HepG2 (cell line): ENCODE results near the gene ATP2B3. TPM values are rescaled to one million over a fixed set of nuclear protein-coding genes. Genes with fewer than 3 reads are reported as not detected.

Source experiments
- HOXA9 ChIP-seq: sonication (generic); formaldehyde crosslinking; IDR thresholded peaks from 2 replicates; pipeline ENCODE4 v1.8.1; 2022; ENCODE audit warnings: missing genetic modification reagents, mild to moderate bottlenecking, moderate library complexity, borderline replicate concordance
- KLF11 ChIP-seq: IDR thresholded peaks from 2 replicates; pipeline ENCODE4 v1.6.1; 2016; ENCODE audit warnings: missing compliant biosample characterization
- ZNF350 ChIP-seq: sonication (generic); formaldehyde crosslinking; IDR thresholded peaks from 2 replicates; pipeline ENCODE4 v1.4.0; 2020; ENCODE audit warnings: mild to moderate bottlenecking, low read depth, missing genetic modification reagents, borderline replicate concordance
- polyA plus RNA-seq, 8 experiments: library from polyadenylated mRNA; depleted of rRNA in 3 of 8; stranded (reverse) in 7 of 8; unstranded in 1 of 8; fragments of >200 nt; fragmentation: Illumina TruSeq in 4 of 8; extraction: Trizol in 4 of 8; gene quantifications; 2 replicates each; pipeline versions ENCODE4 v1.2.1 to v1.2.3, GENCODE V29; 2011 to 2016; ENCODE audit warnings: low read depth in 4 of 8, missing spikeins in 1 of 8, mixed read lengths in 1 of 8; ENCODE audit not compliant: insufficient read depth in 1 of 8
- total RNA-seq, 5 experiments: library from RNA; depleted of rRNA; stranded (reverse); fragments of >200 nt; fragmentation: Illumina TruSeq; extraction: Trizol; gene quantifications; 2 replicates each; pipeline ENCODE4 v1.2.3, GENCODE V29; 2016; ENCODE audit warnings: low read depth in 1 of 5
- TF ChIP-seq, protein P1 (sequence below): sonication (generic); formaldehyde crosslinking; IDR thresholded peaks from 2 replicates; pipeline ENCODE4 v1.9.0; 2021; ENCODE audit warnings: missing genetic modification reagents, borderline replicate concordance
- TF ChIP-seq, protein P2 (sequence below): sonication (generic); formaldehyde crosslinking; IDR thresholded peaks from 2 replicates; pipeline ENCODE4 v1.9.0; 2022; ENCODE audit warnings: missing genetic modification reagents, mild to moderate bottlenecking, borderline replicate concordance
- TF ChIP-seq, protein P3 (sequence below): IDR thresholded peaks from 2 replicates; pipeline ENCODE4 v1.6.1; 2016; ENCODE audit warnings: low read depth, missing genetic modification reagents, missing compliant biosample characterization
- TF ChIP-seq, protein P4 (sequence below): sonication (generic); formaldehyde crosslinking; IDR thresholded peaks from 2 replicates; pipeline ENCODE4 v1.9.0; 2021; ENCODE audit warnings: mild to moderate bottlenecking, missing genetic modification reagents

ATP2B3 gene
- total and polyA plus RNA-seq, 2 of the 13 experiments (the other 11 are each of a cell fraction or from before 2014, with no cell fraction given), result not detected

DNA sequence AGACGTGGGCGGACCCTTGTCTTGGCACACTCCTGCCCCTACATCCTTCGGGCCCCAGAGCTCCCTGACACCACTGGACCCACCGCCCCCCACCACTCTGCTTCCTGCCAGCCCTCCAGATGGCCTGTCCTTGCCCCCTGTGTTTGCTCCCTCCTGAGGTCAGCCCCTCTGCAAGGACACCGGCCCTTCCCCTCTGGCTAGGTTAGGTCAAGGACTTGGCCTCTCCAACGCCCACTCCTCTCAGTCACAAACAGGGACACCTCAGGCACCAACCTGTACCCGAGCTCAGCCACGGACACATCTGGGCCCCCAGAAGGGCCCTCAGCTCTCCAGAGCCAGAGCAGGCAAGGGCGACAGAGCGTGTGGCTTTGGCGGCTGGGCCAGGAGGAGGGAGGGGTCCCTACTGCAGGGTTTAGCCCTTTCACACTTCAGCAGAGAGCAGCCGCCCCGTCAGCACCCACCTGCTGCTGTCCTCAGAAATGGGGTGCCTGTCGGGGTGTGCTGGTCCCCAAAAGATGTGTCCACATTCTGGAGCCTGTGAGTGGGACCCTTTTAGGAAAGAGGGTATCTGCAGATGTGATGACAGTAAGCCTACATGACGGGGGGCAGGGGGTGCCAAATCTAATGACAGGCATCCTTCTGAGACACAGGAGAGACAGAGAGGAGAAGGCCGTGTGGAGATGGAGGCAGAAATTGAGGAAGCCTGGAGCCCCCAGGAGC, 106.0 kb downstream of the ATP2B3 start (continued):
- TF ChIP-seq, protein P1, sequence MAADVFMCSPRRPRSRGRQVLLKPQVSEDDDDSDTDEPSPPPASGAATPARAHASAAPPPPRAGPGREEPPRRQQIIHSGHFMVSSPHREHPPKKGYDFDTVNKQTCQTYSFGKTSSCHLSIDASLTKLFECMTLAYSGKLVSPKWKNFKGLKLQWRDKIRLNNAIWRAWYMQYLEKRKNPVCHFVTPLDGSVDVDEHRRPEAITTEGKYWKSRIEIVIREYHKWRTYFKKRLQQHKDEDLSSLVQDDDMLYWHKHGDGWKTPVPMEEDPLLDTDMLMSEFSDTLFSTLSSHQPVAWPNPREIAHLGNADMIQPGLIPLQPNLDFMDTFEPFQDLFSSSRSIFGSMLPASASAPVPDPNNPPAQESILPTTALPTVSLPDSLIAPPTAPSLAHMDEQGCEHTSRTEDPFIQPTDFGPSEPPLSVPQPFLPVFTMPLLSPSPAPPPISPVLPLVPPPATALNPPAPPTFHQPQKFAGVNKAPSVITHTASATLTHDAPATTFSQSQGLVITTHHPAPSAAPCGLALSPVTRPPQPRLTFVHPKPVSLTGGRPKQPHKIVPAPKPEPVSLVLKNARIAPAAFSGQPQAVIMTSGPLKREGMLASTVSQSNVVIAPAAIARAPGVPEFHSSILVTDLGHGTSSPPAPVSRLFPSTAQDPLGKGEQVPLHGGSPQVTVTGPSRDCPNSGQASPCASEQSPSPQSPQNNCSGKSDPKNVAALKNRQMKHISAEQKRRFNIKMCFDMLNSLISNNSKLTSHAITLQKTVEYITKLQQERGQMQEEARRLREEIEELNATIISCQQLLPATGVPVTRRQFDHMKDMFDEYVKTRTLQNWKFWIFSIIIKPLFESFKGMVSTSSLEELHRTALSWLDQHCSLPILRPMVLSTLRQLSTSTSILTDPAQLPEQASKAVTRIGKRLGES (CRISPR knock-in tag), result no peak
- TF ChIP-seq ZNF350 (peak; percentile 63), KLF11 (CRISPR knock-in tag) (no peak), HOXA9 (CRISPR knock-in tag) (no peak)
- TF ChIP-seq, protein P2, sequence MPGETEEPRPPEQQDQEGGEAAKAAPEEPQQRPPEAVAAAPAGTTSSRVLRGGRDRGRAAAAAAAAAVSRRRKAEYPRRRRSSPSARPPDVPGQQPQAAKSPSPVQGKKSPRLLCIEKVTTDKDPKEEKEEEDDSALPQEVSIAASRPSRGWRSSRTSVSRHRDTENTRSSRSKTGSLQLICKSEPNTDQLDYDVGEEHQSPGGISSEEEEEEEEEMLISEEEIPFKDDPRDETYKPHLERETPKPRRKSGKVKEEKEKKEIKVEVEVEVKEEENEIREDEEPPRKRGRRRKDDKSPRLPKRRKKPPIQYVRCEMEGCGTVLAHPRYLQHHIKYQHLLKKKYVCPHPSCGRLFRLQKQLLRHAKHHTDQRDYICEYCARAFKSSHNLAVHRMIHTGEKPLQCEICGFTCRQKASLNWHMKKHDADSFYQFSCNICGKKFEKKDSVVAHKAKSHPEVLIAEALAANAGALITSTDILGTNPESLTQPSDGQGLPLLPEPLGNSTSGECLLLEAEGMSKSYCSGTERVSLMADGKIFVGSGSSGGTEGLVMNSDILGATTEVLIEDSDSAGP (CRISPR knock-in tag), result 0 out of 2 replicates have a peak, but pooled peaks have one; percentile 59
- TF ChIP-seq, protein P3, sequence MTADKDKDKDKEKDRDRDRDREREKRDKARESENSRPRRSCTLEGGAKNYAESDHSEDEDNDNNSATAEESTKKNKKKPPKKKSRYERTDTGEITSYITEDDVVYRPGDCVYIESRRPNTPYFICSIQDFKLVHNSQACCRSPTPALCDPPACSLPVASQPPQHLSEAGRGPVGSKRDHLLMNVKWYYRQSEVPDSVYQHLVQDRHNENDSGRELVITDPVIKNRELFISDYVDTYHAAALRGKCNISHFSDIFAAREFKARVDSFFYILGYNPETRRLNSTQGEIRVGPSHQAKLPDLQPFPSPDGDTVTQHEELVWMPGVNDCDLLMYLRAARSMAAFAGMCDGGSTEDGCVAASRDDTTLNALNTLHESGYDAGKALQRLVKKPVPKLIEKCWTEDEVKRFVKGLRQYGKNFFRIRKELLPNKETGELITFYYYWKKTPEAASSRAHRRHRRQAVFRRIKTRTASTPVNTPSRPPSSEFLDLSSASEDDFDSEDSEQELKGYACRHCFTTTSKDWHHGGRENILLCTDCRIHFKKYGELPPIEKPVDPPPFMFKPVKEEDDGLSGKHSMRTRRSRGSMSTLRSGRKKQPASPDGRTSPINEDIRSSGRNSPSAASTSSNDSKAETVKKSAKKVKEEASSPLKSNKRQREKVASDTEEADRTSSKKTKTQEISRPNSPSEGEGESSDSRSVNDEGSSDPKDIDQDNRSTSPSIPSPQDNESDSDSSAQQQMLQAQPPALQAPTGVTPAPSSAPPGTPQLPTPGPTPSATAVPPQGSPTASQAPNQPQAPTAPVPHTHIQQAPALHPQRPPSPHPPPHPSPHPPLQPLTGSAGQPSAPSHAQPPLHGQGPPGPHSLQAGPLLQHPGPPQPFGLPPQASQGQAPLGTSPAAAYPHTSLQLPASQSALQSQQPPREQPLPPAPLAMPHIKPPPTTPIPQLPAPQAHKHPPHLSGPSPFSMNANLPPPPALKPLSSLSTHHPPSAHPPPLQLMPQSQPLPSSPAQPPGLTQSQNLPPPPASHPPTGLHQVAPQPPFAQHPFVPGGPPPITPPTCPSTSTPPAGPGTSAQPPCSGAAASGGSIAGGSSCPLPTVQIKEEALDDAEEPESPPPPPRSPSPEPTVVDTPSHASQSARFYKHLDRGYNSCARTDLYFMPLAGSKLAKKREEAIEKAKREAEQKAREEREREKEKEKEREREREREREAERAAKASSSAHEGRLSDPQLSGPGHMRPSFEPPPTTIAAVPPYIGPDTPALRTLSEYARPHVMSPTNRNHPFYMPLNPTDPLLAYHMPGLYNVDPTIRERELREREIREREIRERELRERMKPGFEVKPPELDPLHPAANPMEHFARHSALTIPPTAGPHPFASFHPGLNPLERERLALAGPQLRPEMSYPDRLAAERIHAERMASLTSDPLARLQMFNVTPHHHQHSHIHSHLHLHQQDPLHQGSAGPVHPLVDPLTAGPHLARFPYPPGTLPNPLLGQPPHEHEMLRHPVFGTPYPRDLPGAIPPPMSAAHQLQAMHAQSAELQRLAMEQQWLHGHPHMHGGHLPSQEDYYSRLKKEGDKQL (CRISPR knock-in tag), result peak; percentile 35; the same call in 1 of the 2 replicates
- TF ChIP-seq, protein P4, sequence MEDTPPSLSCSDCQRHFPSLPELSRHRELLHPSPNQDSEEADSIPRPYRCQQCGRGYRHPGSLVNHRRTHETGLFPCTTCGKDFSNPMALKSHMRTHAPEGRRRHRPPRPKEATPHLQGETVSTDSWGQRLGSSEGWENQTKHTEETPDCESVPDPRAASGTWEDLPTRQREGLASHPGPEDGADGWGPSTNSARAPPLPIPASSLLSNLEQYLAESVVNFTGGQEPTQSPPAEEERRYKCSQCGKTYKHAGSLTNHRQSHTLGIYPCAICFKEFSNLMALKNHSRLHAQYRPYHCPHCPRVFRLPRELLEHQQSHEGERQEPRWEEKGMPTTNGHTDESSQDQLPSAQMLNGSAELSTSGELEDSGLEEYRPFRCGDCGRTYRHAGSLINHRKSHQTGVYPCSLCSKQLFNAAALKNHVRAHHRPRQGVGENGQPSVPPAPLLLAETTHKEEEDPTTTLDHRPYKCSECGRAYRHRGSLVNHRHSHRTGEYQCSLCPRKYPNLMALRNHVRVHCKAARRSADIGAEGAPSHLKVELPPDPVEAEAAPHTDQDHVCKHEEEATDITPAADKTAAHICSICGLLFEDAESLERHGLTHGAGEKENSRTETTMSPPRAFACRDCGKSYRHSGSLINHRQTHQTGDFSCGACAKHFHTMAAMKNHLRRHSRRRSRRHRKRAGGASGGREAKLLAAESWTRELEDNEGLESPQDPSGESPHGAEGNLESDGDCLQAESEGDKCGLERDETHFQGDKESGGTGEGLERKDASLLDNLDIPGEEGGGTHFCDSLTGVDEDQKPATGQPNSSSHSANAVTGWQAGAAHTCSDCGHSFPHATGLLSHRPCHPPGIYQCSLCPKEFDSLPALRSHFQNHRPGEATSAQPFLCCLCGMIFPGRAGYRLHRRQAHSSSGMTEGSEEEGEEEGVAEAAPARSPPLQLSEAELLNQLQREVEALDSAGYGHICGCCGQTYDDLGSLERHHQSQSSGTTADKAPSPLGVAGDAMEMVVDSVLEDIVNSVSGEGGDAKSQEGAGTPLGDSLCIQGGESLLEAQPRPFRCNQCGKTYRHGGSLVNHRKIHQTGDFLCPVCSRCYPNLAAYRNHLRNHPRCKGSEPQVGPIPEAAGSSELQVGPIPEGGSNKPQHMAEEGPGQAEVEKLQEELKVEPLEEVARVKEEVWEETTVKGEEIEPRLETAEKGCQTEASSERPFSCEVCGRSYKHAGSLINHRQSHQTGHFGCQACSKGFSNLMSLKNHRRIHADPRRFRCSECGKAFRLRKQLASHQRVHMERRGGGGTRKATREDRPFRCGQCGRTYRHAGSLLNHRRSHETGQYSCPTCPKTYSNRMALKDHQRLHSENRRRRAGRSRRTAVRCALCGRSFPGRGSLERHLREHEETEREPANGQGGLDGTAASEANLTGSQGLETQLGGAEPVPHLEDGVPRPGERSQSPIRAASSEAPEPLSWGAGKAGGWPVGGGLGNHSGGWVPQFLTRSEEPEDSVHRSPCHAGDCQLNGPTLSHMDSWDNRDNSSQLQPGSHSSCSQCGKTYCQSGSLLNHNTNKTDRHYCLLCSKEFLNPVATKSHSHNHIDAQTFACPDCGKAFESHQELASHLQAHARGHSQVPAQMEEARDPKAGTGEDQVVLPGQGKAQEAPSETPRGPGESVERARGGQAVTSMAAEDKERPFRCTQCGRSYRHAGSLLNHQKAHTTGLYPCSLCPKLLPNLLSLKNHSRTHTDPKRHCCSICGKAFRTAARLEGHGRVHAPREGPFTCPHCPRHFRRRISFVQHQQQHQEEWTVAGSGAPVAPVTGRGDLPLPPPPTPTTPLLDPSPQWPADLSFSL (CRISPR knock-in tag), result no peak
